ENCODE data around the gene CDCA4. TPM values are rescaled to one million over a fixed set of nuclear protein-coding genes. Genes with fewer than 3 reads are reported as not detected.

CDCA4 gene
- total RNA-seq, 1 donor from 2014 or later, result 32.3 TPM

DNA sequence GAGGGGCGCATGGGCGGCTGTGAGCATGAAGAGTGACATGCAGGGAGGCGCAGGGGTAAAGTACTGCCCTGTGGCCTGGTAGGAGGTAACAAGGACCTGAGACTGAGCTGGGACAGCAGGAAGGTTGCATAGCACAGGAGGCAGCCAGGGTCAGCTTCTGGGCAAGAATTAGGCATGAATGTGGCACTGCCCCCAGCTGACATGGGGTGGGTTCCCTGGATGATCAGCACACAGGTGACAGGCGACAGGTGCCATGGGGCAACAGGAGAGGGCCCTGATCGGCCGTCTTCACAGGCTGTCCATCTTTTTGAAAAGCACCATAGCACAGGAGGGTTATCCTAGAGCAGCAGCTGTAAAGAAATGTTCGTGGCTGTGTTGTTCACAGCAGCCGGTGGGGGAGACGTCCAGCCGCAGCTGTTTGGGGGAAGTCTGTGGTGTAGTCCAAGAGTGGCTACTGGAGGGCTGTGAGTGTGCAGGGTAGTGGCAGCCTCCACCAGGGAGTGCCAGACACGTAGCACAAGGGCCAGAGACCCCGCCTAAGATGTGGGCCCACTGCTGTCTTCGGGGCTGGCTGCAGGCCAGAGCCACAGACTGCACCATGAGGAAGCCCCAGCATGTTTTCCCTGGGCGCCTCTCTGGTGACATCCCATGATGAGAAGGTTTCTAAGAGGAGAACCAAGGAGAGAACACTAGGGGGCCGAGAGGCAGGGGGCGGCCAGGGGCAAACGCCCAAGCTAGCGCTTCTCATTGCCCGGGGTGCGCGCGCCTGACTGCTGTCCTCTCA lies 26.9 kb downstream of the CDCA4 start:
- H3K9me3 Mint-ChIP-seq, result no peaks in the 10 kb centered on the region
- H3K4me3 Mint-ChIP-seq, result no peak overlapping the region
- H3K4me1 Mint-ChIP-seq, result no peaks in the 10 kb centered on the region
- TF ChIP-seq, protein P1, sequence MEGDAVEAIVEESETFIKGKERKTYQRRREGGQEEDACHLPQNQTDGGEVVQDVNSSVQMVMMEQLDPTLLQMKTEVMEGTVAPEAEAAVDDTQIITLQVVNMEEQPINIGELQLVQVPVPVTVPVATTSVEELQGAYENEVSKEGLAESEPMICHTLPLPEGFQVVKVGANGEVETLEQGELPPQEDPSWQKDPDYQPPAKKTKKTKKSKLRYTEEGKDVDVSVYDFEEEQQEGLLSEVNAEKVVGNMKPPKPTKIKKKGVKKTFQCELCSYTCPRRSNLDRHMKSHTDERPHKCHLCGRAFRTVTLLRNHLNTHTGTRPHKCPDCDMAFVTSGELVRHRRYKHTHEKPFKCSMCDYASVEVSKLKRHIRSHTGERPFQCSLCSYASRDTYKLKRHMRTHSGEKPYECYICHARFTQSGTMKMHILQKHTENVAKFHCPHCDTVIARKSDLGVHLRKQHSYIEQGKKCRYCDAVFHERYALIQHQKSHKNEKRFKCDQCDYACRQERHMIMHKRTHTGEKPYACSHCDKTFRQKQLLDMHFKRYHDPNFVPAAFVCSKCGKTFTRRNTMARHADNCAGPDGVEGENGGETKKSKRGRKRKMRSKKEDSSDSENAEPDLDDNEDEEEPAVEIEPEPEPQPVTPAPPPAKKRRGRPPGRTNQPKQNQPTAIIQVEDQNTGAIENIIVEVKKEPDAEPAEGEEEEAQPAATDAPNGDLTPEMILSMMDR (IDR thresholded peaks at IDR 0.05; ENCODE audit: unreplicated experiment), result no peak
- H3K36me3 Mint-ChIP-seq, result peaks cover 16% of the 10 kb centered on the region
- H3K27ac Mint-ChIP-seq, result no peak overlapping the region
- DNase-seq (ENCODE audit: low spot score in 2 of 2, unreplicated experiment in 2 of 2), result no peak
- H3K27me3 Mint-ChIP-seq (ENCODE audit: low read depth), result no peaks in the 10 kb centered on the region

DNA sequence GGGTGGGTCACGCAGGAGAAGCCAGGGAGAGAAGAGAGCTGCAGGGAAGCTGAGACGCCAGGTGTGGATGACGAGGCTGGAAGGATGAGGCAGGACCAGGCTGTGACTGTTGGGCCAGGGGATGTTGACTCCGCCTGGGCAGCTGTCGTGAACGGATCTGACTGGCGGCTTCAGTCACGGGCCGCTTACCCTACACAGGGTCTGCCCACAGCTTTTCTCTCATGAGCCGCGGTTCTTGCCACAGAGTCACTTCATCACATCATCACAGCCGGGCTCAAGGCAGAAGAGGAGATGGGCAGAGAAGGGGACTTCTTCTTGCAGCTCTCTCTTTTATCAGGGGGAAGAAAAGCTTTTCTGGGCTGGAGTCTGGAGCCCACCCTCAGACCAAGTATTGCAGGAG lies 27.6 kb downstream of the CDCA4 start:
- Mint-ChIP-seq H3K27me3 (ENCODE audit: low read depth) (no peaks in the 10 kb centered on the region), H3K36me3 (peaks cover 16% of the 10 kb centered on the region), H3K4me3 (no peak overlapping the region), H3K27ac (no peak overlapping the region), H3K9me3 (no peaks in the 10 kb centered on the region), H3K4me1 (no peaks in the 10 kb centered on the region)
- TF ChIP-seq, protein P1 (IDR thresholded peaks at IDR 0.05; ENCODE audit: unreplicated experiment), result no peak
- no peak for DNase-seq (ENCODE audit: low spot score in 2 of 2, unreplicated experiment in 2 of 2)

DNA sequence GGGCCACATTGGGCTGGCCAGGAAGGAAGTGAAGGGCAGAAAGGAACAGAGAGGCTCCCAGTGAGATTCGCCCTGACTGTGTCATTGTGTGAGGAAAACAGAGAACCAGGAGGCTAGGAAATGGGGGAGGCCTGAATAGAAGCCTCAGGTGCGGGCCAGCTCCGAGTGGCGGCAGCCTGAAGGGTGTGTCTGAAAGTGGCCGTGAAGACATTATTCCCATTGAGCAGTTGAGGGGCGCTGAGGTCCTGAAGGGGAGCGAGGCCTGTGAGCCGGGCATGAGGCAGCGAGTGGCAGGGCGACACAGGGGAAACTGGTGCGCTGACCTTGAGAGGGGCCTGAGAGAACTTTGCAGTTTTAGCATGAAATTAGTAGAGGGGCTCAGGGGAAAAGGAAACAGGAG lies 28.4 kb downstream of the CDCA4 start:
- Mint-ChIP-seq H3K4me3 (no peak overlapping the region), H3K4me1 (no peaks in the 10 kb centered on the region), H3K9me3 (no peaks in the 10 kb centered on the region), H3K27me3 (ENCODE audit: low read depth) (no peaks in the 10 kb centered on the region), H3K27ac (no peak overlapping the region), H3K36me3 (peaks cover 16% of the 10 kb centered on the region)
- DNase-seq (ENCODE audit: low spot score in 2 of 2, unreplicated experiment in 2 of 2), result no peak
- TF ChIP-seq, protein P1 (IDR thresholded peaks at IDR 0.05; ENCODE audit: unreplicated experiment), result no peak

DNA sequence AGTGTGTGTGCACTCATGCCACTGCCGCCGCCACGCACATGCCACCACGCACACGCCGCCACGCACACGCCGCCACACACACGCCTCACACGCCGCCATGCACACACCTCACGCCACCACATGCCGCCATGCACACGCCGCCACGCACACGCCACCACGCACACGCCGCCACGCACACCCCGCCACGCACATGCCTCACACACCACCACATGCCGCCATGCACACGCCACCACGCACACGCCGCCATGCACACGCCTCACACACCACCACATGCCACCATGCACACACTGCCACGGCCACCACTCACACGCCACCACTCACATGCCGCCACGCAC lies 29.0 kb downstream of the CDCA4 start:
- H3K4me1 Mint-ChIP-seq, result peaks cover 3% of the 10 kb centered on the region
- H3K27me3 Mint-ChIP-seq (ENCODE audit: low read depth), result no peaks in the 10 kb centered on the region
- H3K27ac Mint-ChIP-seq, result no peak overlapping the region
- H3K4me3 Mint-ChIP-seq, result no peak overlapping the region
- DNase-seq (ENCODE audit: low spot score in 2 of 2, unreplicated experiment in 2 of 2), result no peak
- no peaks in the 10 kb centered on the region for H3K9me3 Mint-ChIP-seq
- H3K36me3 Mint-ChIP-seq, result peaks cover 14% of the 10 kb centered on the region
- TF ChIP-seq, protein P1 (IDR thresholded peaks at IDR 0.05; ENCODE audit: unreplicated experiment), result no peak

DNA sequence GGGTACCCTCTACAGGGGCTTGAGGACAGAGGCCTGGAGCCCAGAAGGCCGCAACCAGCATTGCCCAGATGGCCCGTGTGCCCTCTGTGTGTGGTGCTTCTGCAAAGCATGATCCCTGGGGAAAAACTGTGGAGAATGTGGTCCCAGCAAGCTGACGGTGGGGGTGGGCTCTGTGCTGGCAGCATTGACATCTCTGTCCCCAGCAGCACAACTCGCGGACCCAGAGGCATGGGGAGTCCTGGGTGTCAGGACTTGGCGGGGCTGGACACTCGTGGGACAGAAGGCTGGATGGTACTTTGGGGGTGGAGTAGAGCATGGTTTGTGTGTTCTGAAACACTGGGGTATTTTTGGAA lies 31.0 kb downstream of the CDCA4 start:
- Mint-ChIP-seq H3K36me3 (peaks cover 14% of the 10 kb centered on the region), H3K4me1 (peaks cover 7% of the 10 kb centered on the region), H3K27me3 (ENCODE audit: low read depth) (no peaks in the 10 kb centered on the region), H3K27ac (no peak overlapping the region), H3K4me3 (no peak overlapping the region), H3K9me3 (no peaks in the 10 kb centered on the region)
- TF ChIP-seq, protein P1 (IDR thresholded peaks at IDR 0.05; ENCODE audit: unreplicated experiment), result no peak
- DNase-seq (ENCODE audit: low spot score in 2 of 2, unreplicated experiment in 2 of 2), result no peak
